HG03025 (cell line): ENCODE results near the gene SPTA1.

Experiments used
- ATAC-seq: cut with Tn5 transposase; IDR thresholded peaks from one replicate; pipeline ENCODE4 v1.9.1; 2021; ENCODE audit warnings: mild to moderate bottlenecking, moderate library complexity; ENCODE audit not compliant: unreplicated experiment, low FRiP score

SPTA1 gene

DNA sequence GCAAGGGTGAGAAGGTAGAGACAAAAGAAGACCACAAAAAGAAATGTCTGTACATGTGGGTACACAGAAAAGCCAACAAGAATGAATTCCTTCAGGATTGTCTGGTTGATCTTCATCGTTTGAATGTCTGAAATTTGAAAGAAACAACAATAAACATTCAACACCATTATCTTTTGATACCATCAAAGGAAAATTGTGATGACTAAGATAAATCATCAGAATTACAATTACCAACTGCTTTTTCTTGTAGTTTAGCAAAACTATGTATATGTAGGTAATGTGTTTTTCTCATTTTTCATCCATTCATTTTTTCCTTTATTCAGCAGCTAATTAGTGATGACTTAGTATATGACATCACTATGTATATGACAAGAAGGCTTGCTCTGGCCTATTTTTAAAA lies 106.8 kb downstream of the SPTA1 start, which contains the start of gene OR10X1:
OR10X1 (minus strand) TSS at position 167 of the 400 bp plus-strand sequence; CDS start at position 167, 0 bp downstream.
- no peak for ATAC-seq

GRCh38 chr1:158577561-158577960 lies 109.0 kb downstream of the SPTA1 start:
- ATAC-seq: no peak

- no peak for ATAC-seq
Measured at GRCh38 chr1:158572226-158572625, 114.3 kb downstream of the SPTA1 start.

DNA sequence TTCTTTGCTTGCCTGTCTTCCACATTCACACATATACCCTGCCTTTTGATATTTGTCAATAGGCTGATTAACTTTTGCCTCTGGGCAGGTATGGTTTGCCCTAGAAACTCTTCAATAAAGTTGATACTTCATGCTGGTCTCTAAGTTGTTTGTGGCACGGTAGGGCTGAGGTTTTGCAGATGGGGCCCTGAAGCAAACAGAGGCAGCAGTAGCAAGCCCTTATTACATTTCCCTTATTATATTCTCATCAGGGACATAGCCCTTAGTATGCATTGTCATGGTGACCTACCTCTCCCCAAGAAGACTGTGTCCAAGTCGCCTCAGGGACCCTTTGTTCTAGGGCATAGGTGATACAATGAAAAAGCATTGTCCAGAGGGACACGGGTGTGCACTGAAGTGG lies 116.0 kb downstream of the SPTA1 start, which contains the start of gene OR6P1:
OR6P1 (minus strand) TSS at position 101 of the 400 bp plus-strand sequence. CDS start 6,976 bp downstream, outside the sequence.
- no peak for ATAC-seq

- no peak for ATAC-seq
Measured at GRCh38 chr1:158564608-158565007, 121.9 kb downstream of the SPTA1 start.

DNA sequence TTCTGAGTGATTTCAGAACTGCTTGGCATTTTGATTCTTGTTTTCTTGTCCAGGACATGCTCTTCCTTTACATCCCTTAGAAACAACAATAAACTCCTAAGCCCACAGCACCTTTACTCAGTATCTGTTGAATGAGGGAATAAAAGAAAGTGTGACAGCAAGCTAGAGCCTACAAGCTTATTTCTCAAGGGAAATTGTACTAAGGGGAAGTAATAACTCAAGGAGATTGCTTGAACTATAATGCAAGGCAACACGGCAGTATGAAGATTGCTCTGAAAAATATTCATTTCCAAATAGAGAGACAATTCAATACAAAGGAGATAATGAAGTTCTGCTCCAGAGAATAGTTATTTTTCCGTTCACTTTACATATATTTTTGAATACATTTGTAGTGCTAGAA lies 122.7 kb downstream of the SPTA1 start:
- no peak for ATAC-seq
